LNCAP (cell line): ENCODE data around the gene COL12A1.

Experiments used
- TF ChIP-seq, protein P1 (sequence below): fragments of 450-650 bp; IDR thresholded peaks from 2 replicates; pipeline ENCODE4 v1.5.1; 2017; ENCODE audit warnings: mild to moderate bottlenecking

COL12A1 gene

DNA sequence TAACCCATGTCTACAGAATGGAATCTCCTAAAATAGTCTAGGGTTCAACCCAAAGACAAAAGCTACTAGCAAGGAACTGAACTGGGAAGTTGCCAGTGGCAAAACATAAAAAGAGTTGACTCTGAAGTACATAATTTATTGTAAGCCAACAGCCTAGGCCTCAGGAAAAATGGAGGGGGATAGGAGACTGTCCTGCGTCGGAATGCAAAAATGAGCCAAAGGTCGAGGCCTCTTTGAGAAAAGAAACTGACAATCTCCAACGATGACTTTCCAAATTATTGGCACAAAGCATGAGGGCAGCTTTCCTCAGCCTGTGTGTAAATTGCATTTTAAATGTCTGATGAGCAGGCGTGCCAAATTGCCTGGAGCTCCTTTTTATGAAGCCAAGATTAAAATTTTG, 2.1 kb downstream of the COL12A1 start:
- TF ChIP-seq, protein P1, sequence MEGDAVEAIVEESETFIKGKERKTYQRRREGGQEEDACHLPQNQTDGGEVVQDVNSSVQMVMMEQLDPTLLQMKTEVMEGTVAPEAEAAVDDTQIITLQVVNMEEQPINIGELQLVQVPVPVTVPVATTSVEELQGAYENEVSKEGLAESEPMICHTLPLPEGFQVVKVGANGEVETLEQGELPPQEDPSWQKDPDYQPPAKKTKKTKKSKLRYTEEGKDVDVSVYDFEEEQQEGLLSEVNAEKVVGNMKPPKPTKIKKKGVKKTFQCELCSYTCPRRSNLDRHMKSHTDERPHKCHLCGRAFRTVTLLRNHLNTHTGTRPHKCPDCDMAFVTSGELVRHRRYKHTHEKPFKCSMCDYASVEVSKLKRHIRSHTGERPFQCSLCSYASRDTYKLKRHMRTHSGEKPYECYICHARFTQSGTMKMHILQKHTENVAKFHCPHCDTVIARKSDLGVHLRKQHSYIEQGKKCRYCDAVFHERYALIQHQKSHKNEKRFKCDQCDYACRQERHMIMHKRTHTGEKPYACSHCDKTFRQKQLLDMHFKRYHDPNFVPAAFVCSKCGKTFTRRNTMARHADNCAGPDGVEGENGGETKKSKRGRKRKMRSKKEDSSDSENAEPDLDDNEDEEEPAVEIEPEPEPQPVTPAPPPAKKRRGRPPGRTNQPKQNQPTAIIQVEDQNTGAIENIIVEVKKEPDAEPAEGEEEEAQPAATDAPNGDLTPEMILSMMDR: no peak

GRCh38 chr6:75202676-75203131, 3.1 kb downstream of the COL12A1 start:
- TF ChIP-seq, protein P1: no peak

- TF ChIP-seq, protein P1: no peak
These were observed 3.8 kb downstream of the COL12A1 start for GRCh38 chr6:75201901-75202672.

DNA sequence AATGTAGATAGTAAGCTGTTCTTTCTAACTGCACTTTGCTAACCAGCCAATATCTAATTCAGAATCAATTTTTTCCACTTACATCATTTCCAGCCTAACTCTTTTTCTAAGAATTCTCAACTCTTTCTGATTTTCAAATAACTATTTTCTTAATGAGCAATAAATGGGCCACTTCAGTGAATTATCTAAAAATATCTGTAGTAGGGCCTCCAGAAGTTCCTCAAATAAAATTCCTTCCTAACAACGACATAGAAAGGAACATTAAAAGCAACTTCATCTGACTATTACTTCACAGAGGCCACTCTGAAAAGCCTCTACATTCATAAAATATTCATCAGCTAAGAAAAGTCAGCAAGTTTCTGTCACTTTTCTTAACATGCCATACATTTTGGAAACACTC, 4.8 kb downstream of the COL12A1 start:
- TF ChIP-seq, protein P1: no peak

DNA sequence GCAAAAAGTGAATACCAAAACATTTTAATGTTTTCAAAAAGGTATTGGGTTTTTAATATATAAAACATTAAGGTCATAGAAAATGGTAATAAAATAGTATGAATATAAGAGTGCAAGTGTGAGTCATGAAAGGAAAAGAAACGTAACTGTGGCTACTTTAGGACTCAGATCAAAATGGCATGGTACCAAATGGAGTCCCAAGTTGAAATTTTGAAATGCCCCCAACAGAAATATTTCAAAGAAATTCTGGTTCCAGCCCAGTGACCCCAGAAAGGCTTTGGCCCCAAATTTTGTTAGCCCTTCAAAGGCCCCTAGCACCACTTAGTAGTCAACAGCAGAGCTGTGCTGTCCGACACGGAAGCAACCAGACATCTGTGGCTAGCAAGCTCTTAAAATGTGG, 6.0 kb downstream of the COL12A1 start:
- TF ChIP-seq, protein P1: no peak

DNA sequence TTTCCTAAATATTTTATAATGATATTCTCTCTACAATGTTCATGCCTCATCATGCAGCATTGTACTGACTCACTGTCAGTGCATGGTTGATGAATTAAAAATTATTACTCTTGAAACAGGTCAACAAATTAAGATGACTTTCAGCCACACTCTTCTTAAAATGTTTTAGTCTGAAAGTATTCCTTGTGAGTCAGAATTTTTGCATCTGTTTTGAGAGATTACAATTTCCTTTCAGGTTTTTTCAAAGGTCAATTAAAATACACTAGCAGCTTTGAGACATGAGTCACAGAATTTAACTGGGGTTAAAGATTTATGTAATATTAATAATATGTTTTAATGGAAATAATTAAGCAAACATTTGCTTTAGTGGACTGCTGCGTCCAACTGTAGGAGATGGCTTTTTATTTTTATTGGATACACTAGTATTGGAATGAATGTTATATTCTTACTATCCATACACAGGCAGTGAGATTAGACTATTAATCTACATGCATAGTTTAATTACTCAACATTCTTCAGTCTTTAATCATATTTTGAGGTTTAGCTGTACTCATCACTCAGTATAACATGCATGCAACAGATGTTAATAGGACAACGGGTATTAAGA, 9.7 kb downstream of the COL12A1 start:
- TF ChIP-seq, protein P1: no peak

DNA sequence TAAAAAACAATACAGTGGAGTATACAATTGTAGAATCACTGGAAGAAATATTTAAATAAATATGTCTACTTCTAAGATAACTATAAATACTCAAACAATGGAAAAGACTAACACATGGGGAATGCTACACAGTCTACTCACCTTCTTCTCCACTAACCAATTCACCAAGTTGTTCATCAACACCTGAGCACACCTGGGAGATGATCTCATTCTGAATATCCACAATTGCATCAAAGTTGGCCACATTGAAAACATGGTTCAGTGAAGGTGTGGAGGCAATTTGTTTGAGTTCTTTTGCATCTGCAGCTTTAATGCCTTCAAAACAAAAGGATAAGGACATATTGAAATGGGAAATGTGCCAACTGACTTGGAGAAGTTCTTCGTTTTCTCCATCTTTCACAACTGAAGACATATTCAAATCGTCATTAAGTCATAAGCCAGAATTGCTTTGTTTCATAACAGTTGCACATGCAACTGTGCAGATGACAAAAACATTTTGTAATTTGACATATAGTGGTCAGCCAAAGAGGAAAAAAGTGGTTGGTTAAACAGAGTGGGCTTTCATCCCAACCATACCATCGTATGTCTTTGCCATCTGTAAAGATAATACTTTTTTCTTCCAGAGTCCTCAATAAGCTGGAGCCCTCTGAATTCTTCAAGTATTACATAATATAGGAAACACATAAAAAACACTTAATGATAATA, 17.5 kb downstream of the COL12A1 start:
- TF ChIP-seq, protein P1: no peak
